ENCODE measurements around the gene POU6F2.
"Not testable (repeated sequence)": the region's sequence is repeated elsewhere in the genome, so short reads cannot be mapped to it uniquely, and the experiment has no call there.

Gene POU6F2

GRCh38 chr7:38953971-38954370, 23.7 kb upstream of the POU6F2 start:
- H3K4me3 ChIP-seq (ENCODE audit: low read length), result no peak overlapping the region
- no peak for TF ChIP-seq ZNF274 (IDR thresholded peaks at IDR 0.05; ENCODE audit: low read depth, low read length)

DNA sequence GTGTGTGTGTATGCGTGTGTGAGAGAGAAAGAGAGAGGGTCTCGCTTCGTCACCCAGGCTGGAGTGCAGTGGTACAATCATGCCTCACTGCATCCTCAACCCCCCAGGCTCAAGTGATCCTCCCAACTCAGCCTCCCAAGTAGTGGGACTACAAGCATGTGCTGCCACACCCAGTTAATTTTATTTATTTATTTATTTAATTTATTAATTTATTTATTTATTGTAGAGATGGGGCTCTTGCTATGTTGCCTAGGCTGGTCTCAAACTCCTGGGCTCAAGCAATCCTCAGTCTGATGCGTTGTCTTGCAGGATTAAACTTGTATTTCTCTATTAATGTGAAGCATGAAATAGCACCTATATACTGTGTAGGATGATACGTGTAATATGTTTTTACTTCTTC, 21.8 kb upstream of the POU6F2 start:
- H3K4me3 ChIP-seq (ENCODE audit: low read length), result no peak overlapping the region
- no peak for TF ChIP-seq ZNF274 (IDR thresholded peaks at IDR 0.05; ENCODE audit: low read depth, low read length)

DNA sequence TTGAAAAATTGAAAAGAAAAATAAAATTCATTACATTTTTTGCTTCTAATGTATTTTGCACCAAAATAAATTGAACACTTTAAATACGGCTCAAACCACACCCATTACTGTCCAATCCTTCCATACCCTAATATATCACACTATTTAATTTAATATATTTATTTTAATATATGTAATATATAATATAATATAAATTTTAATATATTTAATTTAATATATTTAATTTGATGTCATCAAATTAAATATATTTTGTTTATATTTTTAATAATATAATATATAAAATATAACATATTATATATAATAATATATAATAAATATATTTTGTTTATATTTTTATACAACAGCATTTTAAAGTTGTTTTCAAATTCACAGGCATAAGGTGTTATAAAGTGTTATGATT, 15.7 kb upstream of the POU6F2 start:
- no peak overlapping the region for H3K4me3 ChIP-seq (ENCODE audit: low read length)
- no peak for TF ChIP-seq ZNF274 (IDR thresholded peaks at IDR 0.05; ENCODE audit: low read depth, low read length)

DNA sequence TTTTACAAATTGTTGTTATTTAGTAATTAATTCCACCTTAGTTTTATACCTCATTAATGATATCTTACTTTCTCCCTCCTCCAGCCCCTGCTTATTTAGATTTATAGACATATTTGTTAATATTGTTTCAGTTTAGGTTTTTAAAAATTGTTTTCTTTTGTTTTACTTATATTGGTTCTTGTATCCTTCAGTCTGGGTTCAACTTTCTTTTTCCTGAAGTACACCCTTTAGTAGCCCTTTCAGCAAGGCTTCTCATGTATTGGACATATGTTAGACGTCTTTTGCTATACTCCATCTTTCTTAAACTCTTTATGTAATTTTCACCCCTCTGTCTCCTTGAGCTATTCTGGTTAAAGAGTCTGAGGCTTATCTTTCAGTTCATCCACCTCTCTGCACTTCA, 12.8 kb upstream of the POU6F2 start:
- TF ChIP-seq ZNF274 (IDR thresholded peaks at IDR 0.05; ENCODE audit: low read depth, low read length), result no peak

DNA sequence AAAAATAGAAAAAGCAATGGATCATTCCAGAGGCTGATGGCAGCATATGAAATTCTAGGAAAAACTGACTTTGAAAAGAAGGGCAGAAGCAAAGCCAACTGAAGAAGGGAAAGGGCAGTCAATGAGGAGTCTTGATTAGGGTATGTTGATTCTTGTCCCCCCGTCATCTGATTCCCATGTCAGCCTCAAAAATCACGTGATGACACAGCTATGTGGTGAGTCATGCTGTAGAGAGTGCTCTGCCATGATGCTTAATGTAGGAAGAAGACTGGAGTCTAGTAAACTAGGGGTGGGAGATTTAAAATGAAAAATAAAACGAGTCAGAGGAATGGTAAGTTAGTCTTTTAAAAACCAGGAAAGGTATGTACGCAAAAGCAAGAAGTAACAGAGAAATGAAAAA, 3.9 kb upstream of the POU6F2 start:
- no peak for TF ChIP-seq ZNF274 (IDR thresholded peaks at IDR 0.05; ENCODE audit: low read depth, low read length)

More for the DNA sequence above, 12.8 kb upstream of the POU6F2 start:
- H3K4me3 ChIP-seq (ENCODE audit: low read length), result no peak overlapping the region

DNA sequence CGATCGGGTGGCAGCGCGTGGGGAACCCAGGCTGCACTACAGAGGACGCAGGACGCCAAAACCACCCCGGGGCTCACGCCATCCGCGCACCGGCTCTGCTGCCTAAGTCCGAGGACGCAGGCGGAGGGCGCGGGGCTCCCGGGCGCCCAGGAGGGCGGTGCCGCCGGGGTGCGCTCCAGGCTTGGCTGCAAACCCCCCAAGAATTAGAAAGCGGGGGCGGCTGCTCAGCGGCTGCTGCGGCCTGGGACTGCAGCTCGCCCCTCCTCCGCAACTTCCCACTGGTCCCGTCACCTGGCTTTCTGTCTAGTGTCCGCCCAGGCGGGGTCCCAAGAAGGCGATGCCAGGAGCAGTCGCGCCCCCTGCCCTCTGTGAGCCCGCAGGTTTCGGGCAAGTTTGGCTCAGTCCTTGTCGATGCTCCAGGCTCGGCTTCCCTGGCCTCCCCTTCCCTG, 1.7 kb upstream of the POU6F2 start:
- H3K4me3 ChIP-seq (ENCODE audit: low read length), result no peak overlapping the region
- TF ChIP-seq ZNF274 (IDR thresholded peaks at IDR 0.05; ENCODE audit: low read depth, low read length), result no peak

More for the DNA sequence above, 3.9 kb upstream of the POU6F2 start:
- no peak overlapping the region for H3K4me3 ChIP-seq (ENCODE audit: low read length)

- no peak overlapping the region for H3K4me3 ChIP-seq (ENCODE audit: low read length)
- no peak for TF ChIP-seq ZNF274 (IDR thresholded peaks at IDR 0.05; ENCODE audit: low read depth, low read length)
Measured at GRCh38 chr7:38978491-38978890, 782 bp downstream of the POU6F2 start.

DNA sequence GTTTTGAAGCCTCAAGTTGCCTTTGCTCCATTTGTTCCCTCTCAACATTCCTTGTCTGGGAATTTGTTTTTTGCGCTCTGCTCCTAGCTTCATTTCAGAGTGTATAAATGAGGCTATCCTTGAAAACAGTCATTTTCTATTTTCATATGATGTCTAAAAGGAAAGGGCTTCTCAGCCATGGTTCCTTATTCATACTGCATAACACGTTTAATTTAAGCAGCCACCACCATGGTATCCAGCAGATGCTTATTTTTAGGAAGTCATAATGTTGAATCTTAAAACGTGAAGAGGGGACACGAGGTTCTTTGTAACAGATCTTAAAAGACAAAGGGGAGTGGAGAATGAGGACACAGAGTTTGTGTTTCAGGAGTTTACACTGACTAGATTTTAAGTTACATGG, 14.5 kb downstream of the POU6F2 start:
- H3K4me3 ChIP-seq (ENCODE audit: low read length), result no peak overlapping the region
- TF ChIP-seq ZNF274 (IDR thresholded peaks at IDR 0.05; ENCODE audit: low read depth, low read length), result no peak

DNA sequence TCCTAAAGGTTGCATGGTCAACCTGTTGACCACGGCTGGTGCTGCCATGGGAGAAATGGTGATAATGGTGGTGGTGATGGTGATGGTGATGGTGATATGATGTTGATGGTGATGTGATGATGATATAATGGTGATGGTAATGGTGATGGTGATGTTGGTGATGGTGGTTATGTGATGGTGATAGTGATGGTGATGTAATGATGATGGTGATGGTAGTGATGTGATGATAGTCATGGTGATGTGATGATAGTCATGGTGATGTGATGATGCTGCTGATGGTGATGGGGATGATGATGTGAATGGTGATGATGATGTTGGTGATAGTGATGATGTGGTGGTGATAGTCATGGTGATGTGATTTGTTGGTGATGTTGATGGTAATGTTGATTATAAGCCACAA, 23.9 kb downstream of the POU6F2 start:
- TF ChIP-seq ZNF274 (IDR thresholded peaks at IDR 0.05; ENCODE audit: low read depth, low read length), result no peak
- no peak overlapping the region for H3K4me3 ChIP-seq (ENCODE audit: low read length)

DNA sequence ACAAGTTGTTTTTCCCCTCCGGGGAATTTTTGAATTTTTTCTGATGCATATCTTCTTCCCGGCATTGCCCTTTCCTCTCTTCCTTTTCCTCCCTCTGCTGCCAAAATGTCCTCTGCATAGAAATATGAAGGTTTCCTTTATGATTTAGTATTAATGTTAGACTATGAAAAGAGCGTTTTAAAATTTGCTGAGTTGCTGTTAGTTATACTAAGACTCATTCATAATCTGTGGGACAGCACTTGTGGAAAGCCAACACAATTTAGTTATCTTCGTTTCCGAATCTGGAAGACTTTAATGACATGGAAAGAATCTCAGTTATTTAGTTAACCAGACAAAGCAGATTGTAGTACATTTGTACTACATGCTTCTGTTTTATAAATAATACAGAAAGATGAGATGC, 25.0 kb downstream of the POU6F2 start:
- H3K4me3 ChIP-seq (ENCODE audit: low read length), result no peak overlapping the region
- no peak for TF ChIP-seq ZNF274 (IDR thresholded peaks at IDR 0.05; ENCODE audit: low read depth, low read length)

GRCh38 chr7:39005036-39005435, 27.3 kb downstream of the POU6F2 start:
- TF ChIP-seq ZNF274 (IDR thresholded peaks at IDR 0.05; ENCODE audit: low read depth, low read length), result no peak
- no peak overlapping the region for H3K4me3 ChIP-seq (ENCODE audit: low read length)

GRCh38 chr7:39005461-39005860, 27.8 kb downstream of the POU6F2 start:
- H3K4me3 ChIP-seq (ENCODE audit: low read length), result no peak overlapping the region
- TF ChIP-seq ZNF274 (IDR thresholded peaks at IDR 0.05; ENCODE audit: low read depth, low read length), result no peak

DNA sequence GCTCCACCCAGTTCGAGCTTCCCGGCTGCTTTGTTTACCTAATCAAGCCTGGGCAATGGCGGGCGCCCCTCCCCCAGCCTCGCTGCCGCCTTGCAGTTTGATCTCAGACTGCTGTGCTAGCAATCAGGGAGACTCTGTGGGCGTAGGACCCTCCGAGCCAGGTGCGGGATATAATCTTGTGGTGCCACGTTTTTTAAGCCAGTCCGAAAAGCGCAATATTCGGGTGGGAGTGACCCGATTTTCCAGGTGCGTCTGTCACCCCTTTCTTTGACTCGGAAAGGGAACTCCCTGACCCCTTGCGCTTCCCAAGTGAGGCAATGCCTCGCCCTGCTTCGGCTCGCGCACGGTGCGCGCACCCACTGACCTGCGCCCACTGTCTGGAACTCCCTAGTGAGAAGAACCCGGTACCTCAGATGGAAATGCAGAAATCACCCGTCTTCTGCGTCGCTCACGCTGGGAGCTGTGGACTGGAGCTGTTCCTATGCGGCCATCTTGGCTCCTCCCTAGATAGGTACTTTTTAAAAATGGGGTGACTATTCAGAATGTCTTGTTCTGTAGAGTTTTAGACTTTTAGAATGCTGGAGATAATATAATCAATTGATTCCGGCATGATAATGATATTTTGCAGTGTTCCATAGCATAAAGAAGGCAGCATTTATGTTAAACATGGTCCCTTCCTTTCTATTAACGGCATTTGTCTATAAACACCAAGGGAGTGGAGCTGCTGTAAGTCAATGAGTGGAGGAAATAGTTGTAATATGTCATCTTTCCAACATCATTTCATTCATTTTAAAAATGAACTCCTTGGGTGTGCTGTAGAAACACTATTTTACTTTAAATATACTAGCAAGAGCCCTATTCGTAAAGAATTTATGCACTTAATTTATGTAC, 35.6 kb downstream of the POU6F2 start:
- not testable (repeated sequence) for H3K4me3 ChIP-seq (ENCODE audit: low read length)

- TF ChIP-seq ZNF274 (IDR thresholded peaks at IDR 0.05; ENCODE audit: low read depth, low read length), result no peak
- no peak overlapping the region for H3K4me3 ChIP-seq (ENCODE audit: low read length)
Measured at GRCh38 chr7:39016609-39017008, 38.9 kb downstream of the POU6F2 start.

- H3K4me3 ChIP-seq (ENCODE audit: low read length), result no peak overlapping the region
- no peak for TF ChIP-seq ZNF274 (IDR thresholded peaks at IDR 0.05; ENCODE audit: low read depth, low read length)
Measured at GRCh38 chr7:39017369-39017915, 39.7 kb downstream of the POU6F2 start.

All from GM08714 (cell line).